ENCODE measurements around the gene UBE2O. TPM values are rescaled to one million over a fixed set of nuclear protein-coding genes. Genes with fewer than 3 reads are reported as not detected.
A peak's percentile ranks its signal among the peaks of the same experiment; 100 is the strongest.

The UBE2O gene
- total and polyA plus RNA-seq, 10 donors: 7.2 to 55.9 (median 30.4) TPM

- peaks cover 0 to 15% (median 0%) of the 10 kb centered on the region in 6 donors for H3K36me3 ChIP-seq
- TF ChIP-seq POLR2AphosphoS5 (IDR thresholded peaks at IDR 0.05) (no peak), POLR2A (IDR thresholded peaks at IDR 0.05) (no peak), CTCF (IDR thresholded peaks at IDR 0.05 in 8 of 11, conservative IDR thresholded peaks at IDR 0.05 in 3 of 11) (no peak)
- H3K4me3 ChIP-seq: no peak overlapping the region
- peak overlapping the region in 1 of 8 donors; percentile 30 for H3K27ac ChIP-seq
- no peaks in the 10 kb centered on the region for H3K27me3 ChIP-seq (replicated peaks in 1 of 7)
- H3K9me3 ChIP-seq: no peaks in the 10 kb centered on the region
- intact Hi-C loops (cut with DNase I; ENCODE audit: low total_unique reads): no loop called here
- peak; percentile 46 for DNase-seq
- peaks cover 0 to 89% (median 43%) of the 10 kb centered on the region in 6 donors for H3K4me1 ChIP-seq
- WGBS, 5 donors: 73 to 78% (median 75%) methylated on average over 7 of the region's 7 CpGs
Observed at GRCh38 chr17:76421044-76421407, 31.9 kb downstream of the UBE2O start.

- Histone ChIP-seq H3K9me3 (no peaks in the 10 kb centered on the region), H3K4me1 (peaks cover 0 to 84% (median 43%) of the 10 kb centered on the region in 6 donors), H3K27ac (peak overlapping the region in 1 of 8 donors; percentile 30), H3K27me3 (replicated peaks in 1 of 7) (no peaks in the 10 kb centered on the region), H3K4me3 (no peak overlapping the region), H3K36me3 (peaks cover 0 to 15% (median 0%) of the 10 kb centered on the region in 6 donors)
- 66 to 83% (median 77%) methylated on average over 10 of the region's 10 CpGs for WGBS, 5 donors
- intact Hi-C loops (cut with DNase I; ENCODE audit: low total_unique reads): no loop called here
- DNase-seq: no peak
- no peak for TF ChIP-seq CTCF (IDR thresholded peaks at IDR 0.05 in 8 of 11, conservative IDR thresholded peaks at IDR 0.05 in 3 of 11)
Observed at GRCh38 chr17:76420356-76421043, 32.5 kb downstream of the UBE2O start.

GRCh38 chr17:76419576-76420260 is 33.2 kb downstream of the UBE2O start:
- Histone ChIP-seq H3K4me3 (no peak overlapping the region), H3K9me3 (no peaks in the 10 kb centered on the region), H3K4me1 (peaks cover 0 to 85% (median 45%) of the 10 kb centered on the region in 6 donors), H3K27ac (peak overlapping the region in 1 of 8 donors; percentile 30), H3K27me3 (replicated peaks in 1 of 7) (no peaks in the 10 kb centered on the region), H3K36me3 (peaks cover 0 to 15% (median 0%) of the 10 kb centered on the region in 6 donors)
- intact Hi-C loops (cut with DNase I; ENCODE audit: low total_unique reads): no loop called here
- 74 to 85% (median 84%) methylated on average over 16 to 17 of the region's 17 CpGs for WGBS, 5 donors
- TF ChIP-seq CTCF (IDR thresholded peaks at IDR 0.05 in 8 of 11, conservative IDR thresholded peaks at IDR 0.05 in 3 of 11) (no peak), POLR2A (IDR thresholded peaks at IDR 0.05) (no peak), POLR2AphosphoS5 (IDR thresholded peaks at IDR 0.05) (no peak)
- peak; percentile 70 for DNase-seq

DNA sequence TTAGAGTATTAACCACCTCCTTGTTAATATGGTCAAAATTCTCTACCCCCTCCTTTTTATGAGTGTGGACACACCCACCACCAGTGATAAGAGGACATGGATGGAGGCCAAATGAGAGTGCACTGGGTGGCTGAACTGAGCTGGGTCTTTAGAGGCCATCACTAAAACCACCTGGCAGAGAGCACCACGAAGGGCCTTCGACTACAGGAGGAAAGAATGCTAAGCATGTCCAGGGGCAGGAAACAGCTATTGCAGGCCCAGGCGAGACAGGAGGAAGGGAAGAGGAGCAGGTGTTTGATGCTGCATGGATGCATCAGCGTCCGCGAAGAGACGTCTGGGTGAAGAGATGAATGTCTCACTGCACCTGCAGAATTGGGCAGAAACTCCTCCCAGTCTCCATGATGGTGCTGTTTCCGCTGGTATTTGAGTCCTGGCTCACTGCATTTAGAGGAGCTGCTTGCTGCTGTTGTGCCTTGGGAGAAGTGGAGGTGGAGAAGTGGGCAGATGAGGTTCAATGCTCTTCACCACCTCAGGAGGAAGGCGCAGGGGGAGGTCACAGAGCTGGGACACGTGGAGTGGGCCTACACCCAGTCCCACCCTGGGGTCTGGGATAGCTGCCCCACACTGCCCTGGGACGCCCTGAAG is 35.3 kb downstream of the UBE2O start:
- no peak overlapping the region for H3K27ac ChIP-seq
- no peaks in the 10 kb centered on the region for H3K27me3 ChIP-seq (replicated peaks in 1 of 7)
- peaks cover 0 to 20% (median 0%) of the 10 kb centered on the region in 6 donors for H3K36me3 ChIP-seq
- intact Hi-C loops (cut with DNase I; ENCODE audit: low total_unique reads): no loop called here
- TF ChIP-seq CTCF (IDR thresholded peaks at IDR 0.05 in 8 of 11, conservative IDR thresholded peaks at IDR 0.05 in 3 of 11) (no peak), POLR2A (IDR thresholded peaks at IDR 0.05) (no peak), POLR2AphosphoS5 (IDR thresholded peaks at IDR 0.05) (no peak)
- 56 to 67% (median 61%) methylated on average over 11 of the region's 11 CpGs for WGBS, 5 donors
- DNase-seq: peak; percentile 53
- H3K9me3 ChIP-seq: no peaks in the 10 kb centered on the region
- no peak overlapping the region for H3K4me3 ChIP-seq
- peaks cover 0 to 82% (median 42%) of the 10 kb centered on the region in 6 donors for H3K4me1 ChIP-seq

Measured in spleen (tissue), 11 donors.